KMS-11 (cell line): Measurements from ENCODE around the gene TMPRSS15.

Source experiments
- H2AFZ ChIP-seq: fragments of 200-600 bp; sonication (generic); 2 replicates; pipeline ENCODE4 v1.6.1; 2016; ENCODE audit warnings: antibody characterized with exemption, mixed run types, low read depth
- H3K27ac ChIP-seq: fragments of 200-600 bp; sonication (generic); 2 replicates; pipeline ENCODE4 v1.6.1; 2016; ENCODE audit warnings: mild to moderate bottlenecking, mixed run types
- H3K27me3 ChIP-seq: fragments of 200-600 bp; sonication (generic); 2 replicates; pipeline ENCODE4 v1.6.1; 2017; ENCODE audit warnings: mild to moderate bottlenecking, low read depth, mixed run types, moderate library complexity; ENCODE audit not compliant: insufficient read depth
- H3K36me3 ChIP-seq: fragments of 200-600 bp; sonication (generic); 2 replicates; pipeline ENCODE4 v1.6.1; 2017; ENCODE audit warnings: mild to moderate bottlenecking, mixed run types; ENCODE audit not compliant: insufficient read depth
- H3K4me1 ChIP-seq: fragments of 200-600 bp; sonication (generic); 2 replicates; pipeline ENCODE4 v1.6.1; 2016; ENCODE audit warnings: mild to moderate bottlenecking, low read depth, mixed run types; ENCODE audit not compliant: poor library complexity, severe bottlenecking
- H3K4me2 ChIP-seq: fragments of 200-600 bp; sonication (generic); 2 replicates; pipeline ENCODE4 v1.7.0; 2016; ENCODE audit warnings: mild to moderate bottlenecking, mixed run types
- H3K4me3 ChIP-seq: fragments of 200-600 bp; sonication (generic); IDR thresholded peaks from 2 replicates; pipeline ENCODE4 v1.6.1; 2017; ENCODE audit warnings: low read depth, low read length, mixed read lengths; ENCODE audit not compliant: insufficient read depth
- H3K79me2 ChIP-seq: fragments of 200-600 bp; sonication (generic); 2 replicates; pipeline ENCODE4 v1.6.1; 2016; ENCODE audit warnings: low read depth, mixed run types; ENCODE audit not compliant: insufficient read depth
- H3K9ac ChIP-seq: fragments of 200-600 bp; sonication (generic); 2 replicates; pipeline ENCODE4 v1.6.1; 2016; ENCODE audit warnings: mild to moderate bottlenecking, mixed run types
- H4K20me1 ChIP-seq: fragments of 200-600 bp; sonication (generic); 2 replicates; pipeline ENCODE4 v1.6.1; 2016; ENCODE audit warnings: mild to moderate bottlenecking, mixed run types; ENCODE audit not compliant: insufficient read depth
- CTCF ChIP-seq: fragments of 200-600 bp; sonication (generic); conservative IDR thresholded peaks from 2 replicates; pipeline ENCODE4 v1.6.1; 2017; ENCODE audit warnings: low read depth, mild to moderate bottlenecking, antibody characterized with exemption, low read length, moderate library complexity, mixed read lengths

Gene TMPRSS15

GRCh38 chr21:18411565-18411964, 8.0 kb upstream of the TMPRSS15 start:
- TF ChIP-seq CTCF: no peak
- H3K9ac ChIP-seq: no peak overlapping the region
- H3K4me2 ChIP-seq: no peak overlapping the region
- no peak overlapping the region for H2AFZ ChIP-seq
- H3K27me3 ChIP-seq: no peaks in the 10 kb centered on the region
- no peaks in the 10 kb centered on the region for H4K20me1 ChIP-seq
- no peaks in the 10 kb centered on the region for H3K4me1 ChIP-seq
- H3K79me2 ChIP-seq: no peaks in the 10 kb centered on the region
- no peaks in the 10 kb centered on the region for H3K36me3 ChIP-seq
- no peak overlapping the region for H3K4me3 ChIP-seq
- H3K27ac ChIP-seq: no peak overlapping the region

- no peaks in the 10 kb centered on the region for H3K4me1 ChIP-seq
- H3K4me2 ChIP-seq: no peak overlapping the region
- no peak overlapping the region for H3K9ac ChIP-seq
- no peaks in the 10 kb centered on the region for H3K36me3 ChIP-seq
- H2AFZ ChIP-seq: no peak overlapping the region
- no peak for TF ChIP-seq CTCF
- no peak overlapping the region for H3K4me3 ChIP-seq
- H3K27me3 ChIP-seq: no peaks in the 10 kb centered on the region
- H3K27ac ChIP-seq: no peak overlapping the region
- no peaks in the 10 kb centered on the region for H4K20me1 ChIP-seq
- H3K79me2 ChIP-seq: no peaks in the 10 kb centered on the region
These were observed 6.0 kb upstream of the TMPRSS15 start for GRCh38 chr21:18409579-18409978.

- Histone ChIP-seq H3K36me3 (no peaks in the 10 kb centered on the region; the same call in 1 of the 2 replicates), H2AFZ (no peak overlapping the region), H3K27me3 (no peaks in the 10 kb centered on the region), H3K4me1 (no peaks in the 10 kb centered on the region), H3K9ac (no peak overlapping the region), H3K4me3 (no peak overlapping the region), H4K20me1 (no peaks in the 10 kb centered on the region), H3K79me2 (no peaks in the 10 kb centered on the region), H3K27ac (no peak overlapping the region), H3K4me2 (no peak overlapping the region)
- TF ChIP-seq CTCF: no peak
These were observed 4.7 kb downstream of the TMPRSS15 start for GRCh38 chr21:18398843-18399242.

- TF ChIP-seq CTCF: no peak
- Histone ChIP-seq H3K4me1 (no peaks in the 10 kb centered on the region), H3K27me3 (no peaks in the 10 kb centered on the region), H3K4me2 (no peak overlapping the region), H3K36me3 (no peaks in the 10 kb centered on the region), H3K9ac (no peak overlapping the region), H3K27ac (no peak overlapping the region), H3K79me2 (no peaks in the 10 kb centered on the region), H3K4me3 (no peak overlapping the region), H2AFZ (no peak overlapping the region), H4K20me1 (no peaks in the 10 kb centered on the region)
These were observed 15.6 kb downstream of the TMPRSS15 start for GRCh38 chr21:18387994-18388393.
